GM12873 (cell line): ENCODE results near the gene TNFRSF21.

Source experiments
- TF ChIP-seq, protein P1 (sequence below): IDR thresholded peaks from 2 replicates; pipeline ENCODE4 v1.5.1; 2012; ENCODE audit warnings: low read depth, mild to moderate bottlenecking, moderate library complexity, low read length, control low read depth; ENCODE audit not compliant: insufficient read depth; ENCODE audit errors: missing control alignments

The TNFRSF21 gene

DNA sequence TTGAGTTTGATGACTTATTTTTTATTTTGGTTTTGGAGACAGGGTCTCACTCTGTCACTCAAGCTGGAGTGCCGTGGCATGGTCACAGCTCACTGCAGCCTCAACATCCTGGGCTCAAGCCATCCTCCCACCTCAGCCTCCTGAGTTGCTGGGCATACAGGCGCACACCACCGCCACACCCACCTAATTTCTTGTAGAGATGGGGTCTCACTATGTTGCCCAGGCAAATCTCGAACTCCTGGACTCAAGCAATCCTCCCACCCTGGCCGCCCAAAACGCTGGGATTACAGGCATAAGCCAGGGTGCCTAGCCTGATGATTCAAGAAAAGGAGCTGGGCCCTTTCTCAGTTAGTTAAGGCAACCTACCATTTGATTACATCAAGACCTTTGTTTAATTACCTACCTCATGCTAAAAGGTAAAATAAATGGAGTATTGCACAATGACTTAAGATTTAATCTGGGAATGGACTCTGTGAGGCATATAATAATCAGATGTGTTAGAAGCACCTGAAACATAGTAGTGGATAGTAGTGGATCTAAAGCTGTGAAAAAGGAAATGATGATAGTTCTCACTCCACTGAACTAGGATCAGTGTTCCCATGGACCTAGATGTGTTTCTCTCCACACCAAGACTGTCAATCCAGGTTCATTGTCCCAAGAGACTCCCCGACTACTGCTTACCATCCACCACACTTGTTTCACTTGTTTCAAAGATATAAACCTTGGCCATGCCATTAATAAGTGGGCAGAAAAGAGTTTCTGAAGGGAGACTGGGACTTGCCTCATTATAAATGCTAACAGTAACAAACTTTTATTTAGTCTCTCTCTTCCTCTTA, 2.1 kb downstream of the TNFRSF21 start:
- TF ChIP-seq, protein P1, sequence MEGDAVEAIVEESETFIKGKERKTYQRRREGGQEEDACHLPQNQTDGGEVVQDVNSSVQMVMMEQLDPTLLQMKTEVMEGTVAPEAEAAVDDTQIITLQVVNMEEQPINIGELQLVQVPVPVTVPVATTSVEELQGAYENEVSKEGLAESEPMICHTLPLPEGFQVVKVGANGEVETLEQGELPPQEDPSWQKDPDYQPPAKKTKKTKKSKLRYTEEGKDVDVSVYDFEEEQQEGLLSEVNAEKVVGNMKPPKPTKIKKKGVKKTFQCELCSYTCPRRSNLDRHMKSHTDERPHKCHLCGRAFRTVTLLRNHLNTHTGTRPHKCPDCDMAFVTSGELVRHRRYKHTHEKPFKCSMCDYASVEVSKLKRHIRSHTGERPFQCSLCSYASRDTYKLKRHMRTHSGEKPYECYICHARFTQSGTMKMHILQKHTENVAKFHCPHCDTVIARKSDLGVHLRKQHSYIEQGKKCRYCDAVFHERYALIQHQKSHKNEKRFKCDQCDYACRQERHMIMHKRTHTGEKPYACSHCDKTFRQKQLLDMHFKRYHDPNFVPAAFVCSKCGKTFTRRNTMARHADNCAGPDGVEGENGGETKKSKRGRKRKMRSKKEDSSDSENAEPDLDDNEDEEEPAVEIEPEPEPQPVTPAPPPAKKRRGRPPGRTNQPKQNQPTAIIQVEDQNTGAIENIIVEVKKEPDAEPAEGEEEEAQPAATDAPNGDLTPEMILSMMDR, result no peak

DNA sequence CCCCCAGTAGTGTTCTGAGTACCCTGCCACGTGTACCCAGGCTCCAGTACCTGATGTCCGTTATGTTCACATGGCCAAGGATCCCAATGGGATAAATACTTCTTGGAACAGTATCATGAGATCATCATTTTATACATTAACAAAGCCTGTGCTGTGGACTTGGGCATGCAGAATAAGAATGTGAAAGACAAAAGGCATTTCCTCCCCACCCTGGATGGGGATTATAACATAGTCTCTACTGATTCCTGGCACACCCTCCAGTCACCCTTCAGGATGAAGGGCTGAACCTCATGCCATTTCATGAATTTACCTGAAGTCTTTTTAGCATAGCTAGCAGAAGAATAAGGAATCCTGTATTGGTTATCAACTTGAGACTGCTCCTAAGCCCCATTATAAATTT, 2.8 kb downstream of the TNFRSF21 start:
- TF ChIP-seq, protein P1, result no peak

DNA sequence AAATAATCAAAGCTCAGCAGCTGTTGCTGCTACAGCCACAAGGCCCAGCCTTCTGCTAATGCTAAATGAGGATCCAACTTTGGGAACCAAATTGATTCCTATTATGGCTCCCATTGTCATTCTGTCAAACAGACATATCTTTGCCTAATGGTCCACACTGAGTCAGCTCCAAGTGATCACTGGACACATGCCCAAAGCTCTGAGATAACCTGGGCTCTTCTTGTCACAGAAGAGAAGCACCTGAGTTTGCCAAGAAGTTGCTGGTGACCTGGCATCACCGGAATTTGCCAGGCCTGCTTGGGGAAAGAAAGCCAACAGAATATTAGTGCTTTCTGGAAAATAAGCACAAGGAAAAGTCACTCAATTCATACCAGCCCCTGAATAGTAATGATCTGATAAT, 5.8 kb downstream of the TNFRSF21 start:
- TF ChIP-seq, protein P1, result no peak

DNA sequence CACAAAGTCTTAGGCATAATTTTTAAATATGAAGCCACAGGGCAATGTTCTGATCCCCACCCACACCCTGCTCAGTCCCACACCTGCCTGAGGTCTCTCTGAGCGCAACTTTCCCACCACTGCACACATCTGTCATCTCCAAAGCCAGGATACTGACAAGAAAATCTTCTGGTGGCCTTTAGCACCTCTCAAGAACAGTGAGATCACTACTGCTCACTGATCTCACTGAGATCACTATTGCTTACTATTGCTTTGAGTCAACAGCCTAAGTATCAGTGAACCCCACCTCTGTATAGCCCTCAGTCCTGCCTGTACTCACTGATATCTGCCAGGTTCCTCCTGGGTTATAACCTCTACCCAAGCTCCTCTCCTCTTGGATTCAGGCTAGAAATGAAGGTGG, 6.4 kb downstream of the TNFRSF21 start:
- TF ChIP-seq, protein P1, result no peak

DNA sequence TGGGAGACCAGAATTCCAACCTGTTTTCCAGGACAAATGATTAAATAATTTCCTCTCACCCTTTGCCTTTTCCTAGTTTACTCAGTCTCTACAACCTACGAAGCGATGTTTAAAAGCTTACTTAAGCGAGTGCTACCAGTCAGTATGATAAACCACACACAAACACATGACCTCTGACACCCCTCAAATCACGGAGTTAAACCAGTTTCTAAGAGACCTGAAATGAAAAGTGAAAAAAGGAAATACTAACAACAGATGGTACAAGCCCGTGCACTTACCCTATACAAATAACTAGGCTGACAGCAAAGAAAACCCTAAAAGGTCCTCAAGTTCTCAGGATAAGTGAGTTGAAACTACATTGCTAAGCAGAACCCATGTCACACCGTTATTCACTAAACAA, 7.7 kb downstream of the TNFRSF21 start:
- TF ChIP-seq, protein P1, result no peak

DNA sequence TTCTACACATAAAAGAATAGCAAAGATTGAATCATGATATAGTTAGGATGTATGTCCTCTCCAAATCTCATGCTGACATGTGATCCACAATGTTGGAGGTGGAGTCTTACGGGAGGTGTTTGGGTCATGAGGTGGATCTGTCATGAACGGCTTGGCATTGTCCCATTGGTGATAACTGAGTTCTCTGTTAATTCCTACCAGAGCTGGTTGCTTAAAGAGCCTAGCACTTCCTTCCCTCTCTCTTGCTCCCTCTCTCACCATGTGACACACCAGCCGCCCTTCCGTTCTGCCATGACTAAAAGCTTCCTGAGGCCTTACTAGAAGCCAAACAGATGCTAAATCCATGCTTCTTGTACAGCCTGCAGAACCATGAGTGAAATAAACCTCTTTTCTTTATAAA, 8.3 kb downstream of the TNFRSF21 start:
- TF ChIP-seq, protein P1, result no peak

DNA sequence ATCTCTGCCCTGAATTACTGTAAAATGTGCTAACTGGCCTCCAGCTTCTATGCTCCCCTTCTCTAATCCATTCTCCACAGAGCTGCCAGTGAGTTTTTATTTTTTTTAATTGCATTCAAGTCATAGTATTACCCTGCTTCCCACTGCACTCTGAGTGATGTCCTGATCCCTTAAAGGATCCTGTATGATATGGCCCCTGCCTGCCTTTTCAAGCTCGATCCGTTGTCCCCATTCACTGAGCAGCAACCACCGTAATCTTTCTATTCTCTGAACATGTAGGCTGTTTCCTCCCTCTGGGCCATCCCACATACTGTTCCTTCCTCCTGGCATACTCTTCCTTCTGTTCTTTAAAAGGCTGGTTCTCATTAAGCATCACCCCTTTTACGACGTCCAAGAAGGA, 9.3 kb downstream of the TNFRSF21 start:
- TF ChIP-seq, protein P1, result no peak
